WTC11 (cell line): ENCODE results near the gene ABCB8. TPM values are rescaled to one million over a fixed set of nuclear protein-coding genes. Genes with fewer than 3 reads are reported as not detected.
A peak's percentile ranks its signal among the peaks of the same experiment; 100 is the strongest.

Source experiments
- ATAC-seq: fragments of 200-7000 bp; cut with Tn5 transposase; 2 replicates; pipeline ENCODE4 v1.10.0; 2021; ENCODE audit warnings: mild to moderate bottlenecking, moderate library complexity
- CTCF ChIA-PET: fragments of 300-600 bp; sonication (Branson Sonifier 250); formaldehyde crosslinking; loops from one replicate; lab custom pipeline; 2021; ENCODE audit warnings: antibody characterized with exemption; lab: Charles Lee
- POLR2A ChIA-PET: fragments of 350-600 bp; sonication (Branson Sonifier 250); formaldehyde crosslinking; loops from one replicate; lab custom pipeline; 2021; ENCODE audit warnings: antibody characterized with exemption; lab: Charles Lee
- DNase-seq: peaks from one replicate; pipeline ENCODE4 v3.0.0; 2021; ENCODE audit warnings: low spot score
- H3K27ac Mint-ChIP-seq: 2 replicates; pipeline ENCODE4 v1.8.0; 2021; ENCODE audit warnings: mixed read lengths
- H3K27me3 Mint-ChIP-seq: 2 replicates; pipeline ENCODE4 v1.8.0; 2021; ENCODE audit warnings: low read depth, mild to moderate bottlenecking, moderate library complexity, mixed read lengths
- H3K36me3 Mint-ChIP-seq: 2 replicates; pipeline ENCODE4 v1.8.0; 2021; ENCODE audit warnings: mixed read lengths
- H3K4me1 Mint-ChIP-seq: 2 replicates; pipeline ENCODE4 v1.8.0; 2022; ENCODE audit warnings: mixed read lengths
- H3K4me3 Mint-ChIP-seq: 2 replicates; pipeline ENCODE4 v1.8.0; 2021; ENCODE audit warnings: mild to moderate bottlenecking, moderate library complexity, mixed read lengths
- H3K9me3 Mint-ChIP-seq: 2 replicates; pipeline ENCODE4 v1.8.0; 2021; ENCODE audit warnings: mixed read lengths
- CBFB ChIP-seq: sonication (generic); formaldehyde crosslinking; IDR thresholded peaks from 2 replicates; pipeline ENCODE4 v1.8.1; 2022; ENCODE audit warnings: mild to moderate bottlenecking, low read depth, missing genetic modification reagents
- ELF4 ChIP-seq: sonication (generic); formaldehyde crosslinking; IDR thresholded peaks from 2 replicates; pipeline ENCODE4 v1.8.1; 2022; ENCODE audit warnings: low read depth, mild to moderate bottlenecking, moderate library complexity, missing genetic modification reagents
- GABPB1 ChIP-seq: sonication (generic); formaldehyde crosslinking; IDR thresholded peaks from 2 replicates; pipeline ENCODE4 v1.8.1; 2023; ENCODE audit warnings: mild to moderate bottlenecking, missing genetic modification reagents
- IRF2 ChIP-seq: sonication (generic); formaldehyde crosslinking; IDR thresholded peaks from 2 replicates; pipeline ENCODE4 v1.8.0; 2022; ENCODE audit warnings: low read depth, missing genetic modification reagents, borderline replicate concordance
- NFATC4 ChIP-seq: fragments of 250-450 bp; sonication (Bioruptor Pico); IDR thresholded peaks from 2 replicates; pipeline ENCODE4 v1.9.0; 2021; ENCODE audit warnings: mild to moderate bottlenecking
- NR2C2 ChIP-seq: sonication (generic); formaldehyde crosslinking; IDR thresholded peaks from 2 replicates; pipeline ENCODE4 v1.8.0; 2022; ENCODE audit warnings: mild to moderate bottlenecking, missing genetic modification reagents
- OVOL2 ChIP-seq: fragments of 250-450 bp; sonication (Bioruptor Pico); IDR thresholded peaks from 2 replicates; pipeline ENCODE4 v1.9.0; 2021; ENCODE audit warnings: mild to moderate bottlenecking, borderline replicate concordance
- SMAD3 ChIP-seq: sonication (generic); formaldehyde crosslinking; IDR thresholded peaks from 2 replicates; pipeline ENCODE4 v1.8.0; 2022; ENCODE audit warnings: missing genetic modification reagents, mild to moderate bottlenecking, borderline replicate concordance
- SMAD4 ChIP-seq: sonication (generic); formaldehyde crosslinking; IDR thresholded peaks from 2 replicates; pipeline ENCODE4 v1.8.0; 2022; ENCODE audit warnings: mild to moderate bottlenecking, missing genetic modification reagents
- SP1 ChIP-seq: sonication (generic); formaldehyde crosslinking; conservative IDR thresholded peaks from 2 replicates; pipeline ENCODE4 v1.8.1; 2022; ENCODE audit warnings: missing genetic modification reagents
- TP53 ChIP-seq: sonication (generic); formaldehyde crosslinking; IDR thresholded peaks from 2 replicates; pipeline ENCODE4 v1.8.1; 2023; ENCODE audit warnings: mild to moderate bottlenecking, missing genetic modification reagents
- ZNF121 ChIP-seq: sonication (generic); formaldehyde crosslinking; IDR thresholded peaks from 2 replicates; pipeline ENCODE4 v1.8.0; 2023; ENCODE audit warnings: missing genetic modification reagents
- ZNF396 ChIP-seq: fragments of 250-450 bp; sonication (Bioruptor Pico); IDR thresholded peaks from 2 replicates; pipeline ENCODE4 v1.8.0; 2021; ENCODE audit warnings: mild to moderate bottlenecking, moderate library complexity, borderline replicate concordance
- ZNF423 ChIP-seq: fragments of 250-450 bp; sonication (Bioruptor Pico); IDR thresholded peaks from 2 replicates; pipeline ENCODE4 v2.1.2; 2022; ENCODE audit warnings: mild to moderate bottlenecking, moderate library complexity
- total RNA-seq: library from RNA; stranded (reverse); gene quantifications from 3 replicates; pipeline ENCODE4 v1.2.3, GENCODE V29; 2021
- TF ChIP-seq, protein P1 (sequence below): sonication (generic); formaldehyde crosslinking; conservative IDR thresholded peaks from 2 replicates; pipeline ENCODE4 v1.8.1; 2023; ENCODE audit warnings: mild to moderate bottlenecking, low read depth, missing genetic modification reagents, moderate library complexity
- TF ChIP-seq, protein P2 (sequence below): sonication (generic); formaldehyde crosslinking; conservative IDR thresholded peaks from 2 replicates; pipeline ENCODE4 v1.8.1; 2022; ENCODE audit warnings: mild to moderate bottlenecking, missing genetic modification reagents
- TF ChIP-seq, protein P3 (sequence below): fragments of 250-450 bp; sonication (Bioruptor Pico); conservative IDR thresholded peaks from 2 replicates; pipeline ENCODE4 v1.9.0; 2021; ENCODE audit warnings: mild to moderate bottlenecking
- TF ChIP-seq, protein P4 (sequence below): sonication (generic); formaldehyde crosslinking; IDR thresholded peaks from 2 replicates; pipeline ENCODE4 v1.8.1; 2023; ENCODE audit warnings: mild to moderate bottlenecking, missing genetic modification reagents
- TF ChIP-seq, protein P5 (sequence below): sonication (generic); formaldehyde crosslinking; IDR thresholded peaks from 2 replicates; pipeline ENCODE4 v1.8.0; 2022; ENCODE audit warnings: mild to moderate bottlenecking, missing genetic modification reagents
- TF ChIP-seq, protein P6 (sequence below): sonication (generic); formaldehyde crosslinking; IDR thresholded peaks from 2 replicates; pipeline ENCODE4 v1.8.1; 2023; ENCODE audit warnings: mild to moderate bottlenecking, missing genetic modification reagents, moderate library complexity
- TF ChIP-seq, protein P7 (sequence below): fragments of 250-450 bp; sonication (Bioruptor Pico); IDR thresholded peaks from 2 replicates; pipeline ENCODE4 v1.9.0; 2021; ENCODE audit warnings: mild to moderate bottlenecking, borderline replicate concordance

Gene ABCB8
- total RNA-seq, 1 experiment from 2014 or later: 35.9 TPM

DNA sequence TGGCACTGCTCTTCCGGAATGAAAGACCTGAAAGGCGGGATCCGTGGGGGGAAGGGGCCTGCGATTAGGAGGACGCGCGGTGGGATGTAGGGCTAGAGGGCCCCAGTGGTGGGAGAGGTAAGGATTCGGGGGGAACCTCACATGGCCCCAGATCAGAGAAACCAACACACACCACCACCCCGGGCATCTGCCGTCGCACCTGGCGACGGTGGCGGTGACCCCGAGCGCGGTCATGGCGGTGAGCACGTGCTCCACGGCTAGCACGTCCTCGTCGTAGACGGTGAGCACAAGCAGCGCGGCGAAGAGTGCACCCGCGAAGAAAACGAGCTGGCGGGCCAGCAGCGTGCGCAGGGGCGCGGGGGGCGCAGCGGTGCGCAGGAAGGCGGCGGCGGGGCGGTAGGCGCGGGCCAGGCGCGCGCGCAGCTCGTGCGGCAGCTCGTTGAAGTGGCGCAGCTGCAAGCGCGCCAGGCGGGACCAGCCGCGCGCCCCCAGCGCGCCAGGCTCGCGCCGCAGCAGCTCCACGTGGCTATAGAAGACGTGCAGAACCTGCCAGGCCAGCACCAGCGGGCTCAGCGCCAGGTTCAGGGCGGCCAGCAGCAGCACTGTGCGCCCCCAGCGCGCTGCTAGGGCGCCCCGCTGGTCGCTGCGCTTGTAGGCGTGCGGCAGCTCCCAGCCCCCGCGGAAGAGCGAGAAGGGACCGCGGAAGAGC, 9.7 kb upstream of the ABCB8 start (continued):
- TF ChIP-seq, protein P1, sequence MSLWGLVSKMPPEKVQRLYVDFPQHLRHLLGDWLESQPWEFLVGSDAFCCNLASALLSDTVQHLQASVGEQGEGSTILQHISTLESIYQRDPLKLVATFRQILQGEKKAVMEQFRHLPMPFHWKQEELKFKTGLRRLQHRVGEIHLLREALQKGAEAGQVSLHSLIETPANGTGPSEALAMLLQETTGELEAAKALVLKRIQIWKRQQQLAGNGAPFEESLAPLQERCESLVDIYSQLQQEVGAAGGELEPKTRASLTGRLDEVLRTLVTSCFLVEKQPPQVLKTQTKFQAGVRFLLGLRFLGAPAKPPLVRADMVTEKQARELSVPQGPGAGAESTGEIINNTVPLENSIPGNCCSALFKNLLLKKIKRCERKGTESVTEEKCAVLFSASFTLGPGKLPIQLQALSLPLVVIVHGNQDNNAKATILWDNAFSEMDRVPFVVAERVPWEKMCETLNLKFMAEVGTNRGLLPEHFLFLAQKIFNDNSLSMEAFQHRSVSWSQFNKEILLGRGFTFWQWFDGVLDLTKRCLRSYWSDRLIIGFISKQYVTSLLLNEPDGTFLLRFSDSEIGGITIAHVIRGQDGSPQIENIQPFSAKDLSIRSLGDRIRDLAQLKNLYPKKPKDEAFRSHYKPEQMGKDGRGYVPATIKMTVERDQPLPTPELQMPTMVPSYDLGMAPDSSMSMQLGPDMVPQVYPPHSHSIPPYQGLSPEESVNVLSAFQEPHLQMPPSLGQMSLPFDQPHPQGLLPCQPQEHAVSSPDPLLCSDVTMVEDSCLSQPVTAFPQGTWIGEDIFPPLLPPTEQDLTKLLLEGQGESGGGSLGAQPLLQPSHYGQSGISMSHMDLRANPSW (CRISPR knock-in tag): no peak
- TF ChIP-seq ZNF423 (CRISPR knock-in tag): no peak
- no peak for TF ChIP-seq GABPB1 (CRISPR knock-in tag)
- TF ChIP-seq ZNF396 (CRISPR knock-in tag): 0 out of 2 replicates have a peak, but pooled peaks have one; percentile 59
- TF ChIP-seq, protein P2, sequence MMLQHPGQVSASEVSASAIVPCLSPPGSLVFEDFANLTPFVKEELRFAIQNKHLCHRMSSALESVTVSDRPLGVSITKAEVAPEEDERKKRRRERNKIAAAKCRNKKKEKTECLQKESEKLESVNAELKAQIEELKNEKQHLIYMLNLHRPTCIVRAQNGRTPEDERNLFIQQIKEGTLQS: peak; percentile 96
- TF ChIP-seq, protein P3, sequence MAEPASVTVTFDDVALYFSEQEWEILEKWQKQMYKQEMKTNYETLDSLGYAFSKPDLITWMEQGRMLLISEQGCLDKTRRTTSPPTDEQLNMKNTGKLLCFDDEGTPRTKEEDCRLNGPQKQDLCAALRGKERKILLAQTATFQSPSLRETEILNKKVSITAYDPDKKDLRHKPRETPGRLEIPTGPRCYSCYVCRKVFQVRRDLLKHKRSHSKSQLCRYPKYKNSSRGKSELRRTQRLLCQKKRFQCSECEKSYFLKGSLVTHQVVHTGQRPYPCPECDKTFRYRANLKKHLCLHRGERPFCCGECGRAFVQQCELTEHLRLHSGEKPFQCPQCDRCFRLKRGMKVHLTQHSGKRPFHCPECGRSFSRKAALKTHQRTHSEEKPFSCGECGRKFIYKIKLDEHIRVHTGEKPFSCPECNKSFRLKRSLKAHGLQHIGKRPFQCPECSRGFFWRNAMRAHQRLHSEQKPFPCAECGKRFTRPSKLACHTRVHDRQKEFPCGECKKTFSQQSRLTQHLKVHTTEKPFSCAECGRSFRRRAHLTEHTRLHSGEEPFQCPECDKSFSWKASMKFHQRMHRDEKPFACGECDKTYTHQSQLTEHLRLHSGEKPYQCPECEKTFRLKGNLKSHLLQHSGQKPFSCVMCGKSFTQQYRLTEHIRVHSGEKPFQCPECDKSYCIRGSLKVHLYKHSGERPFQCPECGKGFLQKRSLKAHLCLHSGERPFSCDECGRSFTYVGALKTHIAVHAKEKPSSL (CRISPR knock-in tag): no peak
- TF ChIP-seq OVOL2: no peak
- no peak; the same call in 1 of the 2 replicates for TF ChIP-seq TP53 (CRISPR knock-in tag)
- TF ChIP-seq, protein P4, sequence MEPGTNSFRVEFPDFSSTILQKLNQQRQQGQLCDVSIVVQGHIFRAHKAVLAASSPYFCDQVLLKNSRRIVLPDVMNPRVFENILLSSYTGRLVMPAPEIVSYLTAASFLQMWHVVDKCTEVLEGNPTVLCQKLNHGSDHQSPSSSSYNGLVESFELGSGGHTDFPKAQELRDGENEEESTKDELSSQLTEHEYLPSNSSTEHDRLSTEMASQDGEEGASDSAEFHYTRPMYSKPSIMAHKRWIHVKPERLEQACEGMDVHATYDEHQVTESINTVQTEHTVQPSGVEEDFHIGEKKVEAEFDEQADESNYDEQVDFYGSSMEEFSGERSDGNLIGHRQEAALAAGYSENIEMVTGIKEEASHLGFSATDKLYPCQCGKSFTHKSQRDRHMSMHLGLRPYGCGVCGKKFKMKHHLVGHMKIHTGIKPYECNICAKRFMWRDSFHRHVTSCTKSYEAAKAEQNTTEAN (CRISPR knock-in tag): peak; percentile 99
- TF ChIP-seq ELF4 (CRISPR knock-in tag): peak; percentile 95
- TF ChIP-seq, protein P5, sequence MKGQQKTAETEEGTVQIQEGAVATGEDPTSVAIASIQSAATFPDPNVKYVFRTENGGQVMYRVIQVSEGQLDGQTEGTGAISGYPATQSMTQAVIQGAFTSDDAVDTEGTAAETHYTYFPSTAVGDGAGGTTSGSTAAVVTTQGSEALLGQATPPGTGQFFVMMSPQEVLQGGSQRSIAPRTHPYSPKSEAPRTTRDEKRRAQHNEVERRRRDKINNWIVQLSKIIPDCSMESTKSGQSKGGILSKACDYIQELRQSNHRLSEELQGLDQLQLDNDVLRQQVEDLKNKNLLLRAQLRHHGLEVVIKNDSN (CRISPR knock-in tag): peak; percentile 88
- peak; percentile 15; the same call in 1 of the 2 replicates for TF ChIP-seq ZNF121

DNA sequence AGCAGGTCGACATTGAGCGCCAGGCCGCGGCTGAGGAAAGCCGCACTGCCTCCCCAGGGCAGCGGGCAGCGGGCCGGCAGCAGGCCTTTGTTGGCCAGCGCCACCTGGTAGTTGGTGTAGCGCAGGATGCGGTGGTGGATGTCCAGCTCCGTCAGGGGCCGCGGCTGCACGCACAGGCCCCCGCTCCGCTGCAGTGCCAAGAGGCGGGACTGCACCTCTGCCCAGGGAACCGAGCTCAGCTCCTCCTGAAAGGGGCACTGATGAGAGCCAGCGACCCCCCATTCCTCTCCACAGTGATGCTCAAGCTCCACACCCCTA, 9.2 kb upstream of the ABCB8 start:
- H3K4me3 Mint-ChIP-seq: peak overlapping the region; percentile 50
- peaks cover 39% of the 10 kb centered on the region for H3K4me1 Mint-ChIP-seq
- ATAC-seq (no peak), DNase-seq (no peak)
- ChIA-PET CTCF (interaction anchor here (0.8 to 6.3 kb wide), 42 partner anchors 8 to 553 kb away, joined by 3 to 112 read pairs (median 6); partner anchors contain the start of genes ABCB8, ABCF2, ASB10 and CDK5), POLR2A (interaction anchor here (1.1 to 1.5 kb wide), 3 partner anchors 9 to 44 kb away, joined by 3 to 8 read pairs (median 5); partner anchors contain the start of gene ABCB8)
- no peaks in the 10 kb centered on the region for H3K9me3 Mint-ChIP-seq
- no peaks in the 10 kb centered on the region for H3K36me3 Mint-ChIP-seq
- peaks cover 82% of the 10 kb centered on the region for H3K27me3 Mint-ChIP-seq
- no peak overlapping the region for H3K27ac Mint-ChIP-seq
- no peak for TF ChIP-seq NFATC4 (CRISPR knock-in tag)
- no peak for TF ChIP-seq NR2C2 (CRISPR knock-in tag)
- no peak for TF ChIP-seq SMAD3
- TF ChIP-seq, protein P3 (CRISPR knock-in tag): no peak
- TF ChIP-seq GABPB1 (CRISPR knock-in tag): no peak
- no peak for TF ChIP-seq IRF2 (CRISPR knock-in tag)
- no peak for TF ChIP-seq SMAD4
- TF ChIP-seq, protein P6, sequence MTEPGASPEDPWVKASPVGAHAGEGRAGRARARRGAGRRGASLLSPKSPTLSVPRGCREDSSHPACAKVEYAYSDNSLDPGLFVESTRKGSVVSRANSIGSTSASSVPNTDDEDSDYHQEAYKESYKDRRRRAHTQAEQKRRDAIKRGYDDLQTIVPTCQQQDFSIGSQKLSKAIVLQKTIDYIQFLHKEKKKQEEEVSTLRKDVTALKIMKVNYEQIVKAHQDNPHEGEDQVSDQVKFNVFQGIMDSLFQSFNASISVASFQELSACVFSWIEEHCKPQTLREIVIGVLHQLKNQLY: no peak
- no peak for TF ChIP-seq CBFB
- TF ChIP-seq, protein P7, sequence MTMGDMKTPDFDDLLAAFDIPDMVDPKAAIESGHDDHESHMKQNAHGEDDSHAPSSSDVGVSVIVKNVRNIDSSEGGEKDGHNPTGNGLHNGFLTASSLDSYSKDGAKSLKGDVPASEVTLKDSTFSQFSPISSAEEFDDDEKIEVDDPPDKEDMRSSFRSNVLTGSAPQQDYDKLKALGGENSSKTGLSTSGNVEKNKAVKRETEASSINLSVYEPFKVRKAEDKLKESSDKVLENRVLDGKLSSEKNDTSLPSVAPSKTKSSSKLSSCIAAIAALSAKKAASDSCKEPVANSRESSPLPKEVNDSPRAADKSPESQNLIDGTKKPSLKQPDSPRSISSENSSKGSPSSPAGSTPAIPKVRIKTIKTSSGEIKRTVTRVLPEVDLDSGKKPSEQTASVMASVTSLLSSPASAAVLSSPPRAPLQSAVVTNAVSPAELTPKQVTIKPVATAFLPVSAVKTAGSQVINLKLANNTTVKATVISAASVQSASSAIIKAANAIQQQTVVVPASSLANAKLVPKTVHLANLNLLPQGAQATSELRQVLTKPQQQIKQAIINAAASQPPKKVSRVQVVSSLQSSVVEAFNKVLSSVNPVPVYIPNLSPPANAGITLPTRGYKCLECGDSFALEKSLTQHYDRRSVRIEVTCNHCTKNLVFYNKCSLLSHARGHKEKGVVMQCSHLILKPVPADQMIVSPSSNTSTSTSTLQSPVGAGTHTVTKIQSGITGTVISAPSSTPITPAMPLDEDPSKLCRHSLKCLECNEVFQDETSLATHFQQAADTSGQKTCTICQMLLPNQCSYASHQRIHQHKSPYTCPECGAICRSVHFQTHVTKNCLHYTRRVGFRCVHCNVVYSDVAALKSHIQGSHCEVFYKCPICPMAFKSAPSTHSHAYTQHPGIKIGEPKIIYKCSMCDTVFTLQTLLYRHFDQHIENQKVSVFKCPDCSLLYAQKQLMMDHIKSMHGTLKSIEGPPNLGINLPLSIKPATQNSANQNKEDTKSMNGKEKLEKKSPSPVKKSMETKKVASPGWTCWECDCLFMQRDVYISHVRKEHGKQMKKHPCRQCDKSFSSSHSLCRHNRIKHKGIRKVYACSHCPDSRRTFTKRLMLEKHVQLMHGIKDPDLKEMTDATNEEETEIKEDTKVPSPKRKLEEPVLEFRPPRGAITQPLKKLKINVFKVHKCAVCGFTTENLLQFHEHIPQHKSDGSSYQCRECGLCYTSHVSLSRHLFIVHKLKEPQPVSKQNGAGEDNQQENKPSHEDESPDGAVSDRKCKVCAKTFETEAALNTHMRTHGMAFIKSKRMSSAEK: no peak
- TF ChIP-seq SP1: no peak
